H1 (cell line): ENCODE results near the gene PRDM10. TPM values are rescaled to one million over a fixed set of nuclear protein-coding genes. Genes with fewer than 3 reads are reported as not detected.

Experiments
- CTCF ChIA-PET: fragments of 300-600 bp; sonication (Branson Sonifier 250); formaldehyde crosslinking; loops from one replicate; lab custom pipeline; 2021; ENCODE audit not compliant: partially characterized antibody; lab: Charles Lee
- POLR2A ChIA-PET: fragments of 300-600 bp; sonication (Branson Sonifier 250); formaldehyde crosslinking; loops from one replicate; lab custom pipeline; 2021; ENCODE audit warnings: inconsistent platforms; ENCODE audit not compliant: partially characterized antibody; lab: Charles Lee
- DNase-seq, 2 experiments: peaks; one replicate each; pipeline versions ENCODE4 v3.0.0 to v3.0.0-alpha.2; 2010 to 2022; ENCODE audit warnings: low spot score in 2 of 2, low read depth in 1 of 2, mixed read lengths in 1 of 2
- FAIRE-seq: peaks from 2 replicates; lab custom pipeline; 2011; peaks lifted over from hg19 to GRCh38; lab: Jason Lieb, UNC
- H2AFZ ChIP-seq: 2 replicates; pipeline ENCODE4 v1.8.1; 2012; ENCODE audit warnings: low read length, inconsistent platforms
- H2AK5ac ChIP-seq: 2 replicates; pipeline ENCODE4 v1.6.1; 2013; ENCODE audit warnings: low read depth, low read length
- H2BK120ac ChIP-seq: replicated peaks from 2 replicates; pipeline ENCODE3; 2013; ENCODE audit warnings: low read depth, low read length, inconsistent platforms
- H2BK12ac ChIP-seq: 2 replicates; pipeline ENCODE4 v1.6.1; 2013; ENCODE audit warnings: low read depth, low read length
- H2BK15ac ChIP-seq: 2 replicates; pipeline ENCODE4 v1.6.1; 2013; ENCODE audit warnings: low read length
- H2BK20ac ChIP-seq: 2 replicates; pipeline ENCODE4 v1.6.1; 2013; ENCODE audit warnings: low read length
- H2BK5ac ChIP-seq: 2 replicates; pipeline ENCODE4 v1.6.1; 2013; ENCODE audit warnings: low read depth, low read length
- H3K14ac ChIP-seq: 2 replicates; pipeline ENCODE4 v1.6.1; 2013; ENCODE audit warnings: inconsistent platforms; ENCODE audit not compliant: insufficient read length
- H3K18ac ChIP-seq: 2 replicates; pipeline ENCODE4 v1.6.1; 2013; ENCODE audit warnings: low read length; ENCODE audit errors: extremely low read depth
- H3K23ac ChIP-seq: 2 replicates; pipeline ENCODE4 v1.6.1; 2013; ENCODE audit warnings: inconsistent platforms; ENCODE audit not compliant: insufficient read length
- H3K23me2 ChIP-seq: 2 replicates; pipeline ENCODE4 v1.6.1; 2013; ENCODE audit warnings: low read depth, low read length
- H3K27ac ChIP-seq: 2 replicates; pipeline ENCODE4 v1.6.1; 2011; ENCODE audit warnings: low read depth, low read length, inconsistent platforms
- H3K27me3 ChIP-seq, 4 experiments: replicated peaks in 1 of 4; 1 replicate in 1 of 4; 2 replicates in 3 of 4; pipeline versions ENCODE4 v1.6.1 to v1.8.1; 2011 to 2013; ENCODE audit warnings: low read length in 3 of 4, mild to moderate bottlenecking in 3 of 4, inconsistent platforms in 2 of 4, mixed read lengths in 2 of 4, moderate library complexity in 1 of 4; ENCODE audit not compliant: control insufficient read depth in 3 of 4, insufficient read depth in 3 of 4; ENCODE audit errors: extremely low read depth in 1 of 4
- H3K36me3 ChIP-seq, 4 experiments: 2 replicates each; pipeline versions ENCODE4 v1.6.1 to v1.8.1; 2011 to 2013; ENCODE audit warnings: mild to moderate bottlenecking in 4 of 4, low read length in 3 of 4, moderate library complexity in 2 of 4, control low read depth in 1 of 4, inconsistent platforms in 1 of 4; ENCODE audit not compliant: insufficient read depth in 4 of 4, control insufficient read depth in 2 of 4
- H3K4ac ChIP-seq: replicated peaks from 2 replicates; pipeline ENCODE3; 2013; ENCODE audit warnings: low read length, low read depth, mixed read lengths, inconsistent platforms; ENCODE audit not compliant: insufficient read length
- H3K4me1 ChIP-seq, 4 experiments: replicated peaks in 1 of 4; 1 replicate in 1 of 4; 2 replicates in 3 of 4; pipeline versions ENCODE4 v1.6.1 to v1.8.1; 2011 to 2013; ENCODE audit warnings: low read length in 3 of 4, inconsistent platforms in 2 of 4, mixed read lengths in 1 of 4; ENCODE audit not compliant: insufficient read depth in 4 of 4, control insufficient read depth in 3 of 4
- H3K4me2 ChIP-seq, 2 experiments: 2 replicates each; pipeline versions ENCODE4 v1.6.1 to v1.8.1; 2011 to 2013; ENCODE audit warnings: low read depth in 2 of 2, low read length in 2 of 2, control low read depth in 1 of 2, inconsistent platforms in 1 of 2, mild to moderate bottlenecking in 1 of 2; ENCODE audit not compliant: insufficient read depth in 1 of 2
- H3K4me3 ChIP-seq, 4 experiments: fragments of 200-600, 300-600 bp in 1 of 4; sonication (generic), shearing (Covaris generic), sonication (Bioruptor Twin) in 1 of 4; 2 replicates each; pipeline versions ENCODE4 v1.5.1 to v1.8.1; 2011 to 2016; ENCODE audit warnings: low read length in 4 of 4, low read depth in 3 of 4, control low read depth in 2 of 4, inconsistent platforms in 2 of 4, mild to moderate bottlenecking in 2 of 4, mixed read lengths in 1 of 4, moderate library complexity in 1 of 4; ENCODE audit not compliant: insufficient read depth in 2 of 4; ENCODE audit errors: extremely low read depth in 1 of 4
- H3K56ac ChIP-seq: replicated peaks from 2 replicates; pipeline ENCODE3; 2013; ENCODE audit warnings: low read depth, mild to moderate bottlenecking, mixed read lengths, low read length, inconsistent platforms; ENCODE audit not compliant: insufficient read length
- H3K79me1 ChIP-seq: 2 replicates; pipeline ENCODE4 v1.6.1; 2013; ENCODE audit warnings: low read depth, low read length, control low read depth
- H3K79me2 ChIP-seq, 2 experiments: 2 replicates each; pipeline versions ENCODE4 v1.6.1 to v1.8.1; 2012 to 2013; ENCODE audit warnings: low read length in 2 of 2, mild to moderate bottlenecking in 2 of 2, inconsistent platforms in 1 of 2; ENCODE audit not compliant: insufficient read depth in 2 of 2, control insufficient read depth in 1 of 2
- H3K9ac ChIP-seq, 4 experiments: replicated peaks in 1 of 4; 1 replicate in 1 of 4; 2 replicates in 3 of 4; pipeline versions ENCODE4 v1.6.1 to v1.8.1; 2011 to 2013; ENCODE audit warnings: low read depth in 3 of 4, low read length in 3 of 4, control low read depth in 2 of 4, mild to moderate bottlenecking in 2 of 4, moderate library complexity in 2 of 4, inconsistent platforms in 1 of 4; ENCODE audit errors: extremely low read depth in 1 of 4
- H3K9me3 ChIP-seq, 2 experiments: 2 replicates each; pipeline versions ENCODE4 v1.6.1 to v1.8.1; 2012 to 2013; ENCODE audit warnings: mild to moderate bottlenecking in 2 of 2, moderate library complexity in 2 of 2, control low read depth in 1 of 2, inconsistent platforms in 1 of 2, low read depth in 1 of 2, low read length in 1 of 2, mixed read lengths in 1 of 2; ENCODE audit not compliant: insufficient read depth in 2 of 2
- H4K20me1 ChIP-seq, 2 experiments: replicated peaks in 1 of 2; 2 replicates each; pipeline versions ENCODE3 to v1.8.1; 2011 to 2013; ENCODE audit warnings: inconsistent platforms in 2 of 2, low read length in 2 of 2, mild to moderate bottlenecking in 1 of 2; ENCODE audit not compliant: insufficient read depth in 2 of 2, control insufficient read depth in 1 of 2
- H4K5ac ChIP-seq: 2 replicates; pipeline ENCODE4 v1.6.1; 2013; ENCODE audit warnings: low read length, low read depth, mixed read lengths, inconsistent platforms; ENCODE audit not compliant: insufficient read length
- H4K8ac ChIP-seq: 2 replicates; pipeline ENCODE4 v1.8.0; 2013; ENCODE audit warnings: mild to moderate bottlenecking, moderate library complexity, low read length, inconsistent platforms; ENCODE audit not compliant: insufficient read depth; ENCODE audit errors: extremely low read depth
- H4K91ac ChIP-seq: replicated peaks from 2 replicates; pipeline ENCODE3; 2013; ENCODE audit warnings: low read length, mixed read lengths, inconsistent platforms; ENCODE audit not compliant: insufficient read length
- RFX5 ChIP-seq: IDR thresholded peaks from 2 replicates; pipeline ENCODE4 v1.6.1; 2011; ENCODE audit warnings: low read depth, low read length, improper control_type of control experiment, borderline replicate concordance
- WGBS, 2 experiments: shearing (Covaris generic) in 1 of 2; methylation state at CpG; one replicate each; pipeline versions ENCODE4 v1.1.6 to v1.1.7; 2013 to 2015; ENCODE audit warnings: low lambda C conversion rate in 2 of 2, mixed read lengths in 2 of 2, inconsistent platforms in 1 of 2, low coverage in 1 of 2, missing lambda C conversion rate in 1 of 2; ENCODE audit not compliant: insufficient replicate concordance in 2 of 2, insufficient coverage in 1 of 2, insufficient read length in 1 of 2; ENCODE audit errors: extremely low coverage in 1 of 2, missing lambda C conversion rate in 1 of 2; 5-methylcytosine and 5-hydroxymethylcytosine counted together
- polyA plus RNA-seq, 7 experiments: library from polyadenylated mRNA; depleted of rRNA in 3 of 7; stranded (reverse) in 5 of 7; unstranded in 2 of 7; fragments of >200 nt in 5 of 7; fragments of 200-250 nt in 2 of 7; gene quantifications; 1 replicate in 5 of 7; 2 replicates in 1 of 7; 4 replicates in 1 of 7; pipeline versions ENCODE4 v1.2.1 to v1.2.3, GENCODE V29; 2011 to 2013; ENCODE audit warnings: missing spikeins in 2 of 7, mixed read lengths in 2 of 7
- total RNA-seq: library from RNA; stranded (reverse); fragmentation: NEBNext Ultra II Directional; extraction: Animal tissue kit (Norgen Biotek cat#: 25700); gene quantifications from 2 replicates; pipeline ENCODE4 v1.2.1, GENCODE V29; 2021

PRDM10 gene
- total and polyA plus RNA-seq, 2 of the 8 experiments (the other 6 are each of a cell fraction or from before 2014, with no cell fraction given) = 15.5 to 19.2 TPM

GRCh38 chr11:129948926-129949466, 53.6 kb downstream of the PRDM10 start:
- no peak overlapping the region for H2BK5ac ChIP-seq
- no peak overlapping the region for H3K23ac ChIP-seq
- H2BK120ac ChIP-seq = no peak overlapping the region
- H3K9ac ChIP-seq = no peak overlapping the region
- H2BK12ac ChIP-seq = no peak overlapping the region
- ChIA-PET CTCF (interaction anchor here (1.3 to 2.4 kb wide), 4 partner anchors 18 to 197 kb away, joined by 4 to 12 read pairs (median 6); no protein-coding TSS in a partner anchor), POLR2A (interaction anchor here (1.1 to 1.7 kb wide), 2 partner anchors 11 to 121 kb away, joined by 3 to 5 read pairs; no protein-coding TSS in a partner anchor)
- no peaks in the 10 kb centered on the region for H3K79me1 ChIP-seq
- no peak overlapping the region for H3K4me2 ChIP-seq
- no peak for TF ChIP-seq RFX5
- H2AK5ac ChIP-seq = no peak overlapping the region
- no peak overlapping the region for H3K27ac ChIP-seq
- H3K27me3 ChIP-seq = no peaks in the 10 kb centered on the region
- no peak overlapping the region for H3K56ac ChIP-seq
- no peak overlapping the region for H3K18ac ChIP-seq
- H3K4ac ChIP-seq = no peak overlapping the region
- H3K14ac ChIP-seq = no peak overlapping the region
- H3K36me3 ChIP-seq = peaks cover 0 to 3% (median 0%) of the 10 kb centered on the region in 4 experiments; a peak in 2 of 8 replicates
- H2BK15ac ChIP-seq = no peak overlapping the region
- H3K79me2 ChIP-seq = no peaks in the 10 kb centered on the region
- H4K91ac ChIP-seq = no peak overlapping the region
- no peak overlapping the region for H2AFZ ChIP-seq
- DNase-seq = no peak
- no peak overlapping the region for H4K5ac ChIP-seq
- no peak for FAIRE-seq
- H4K8ac ChIP-seq = no peak overlapping the region
- no peaks in the 10 kb centered on the region; a peak in 1 of 7 replicates for H3K4me1 ChIP-seq
- H4K20me1 ChIP-seq = peaks cover 0 to 1% of the 10 kb centered on the region in 2 experiments
- no peaks in the 10 kb centered on the region for H3K9me3 ChIP-seq
- H3K23me2 ChIP-seq = no peaks in the 10 kb centered on the region; the same call in 1 of the 2 replicates
- no peak overlapping the region for H3K4me3 ChIP-seq
- WGBS, 2 experiments = 100% methylated on average over 1 of the region's 1 CpG; no CpG with 5 or more reads in 1 of the 2 experiments
- H2BK20ac ChIP-seq = no peak overlapping the region
